Retinal pigment epithelial cell (primary cell): ENCODE measurements around the gene HSBP1L1.

ENCODE experiments used
- DNase-seq: peaks from one replicate; pipeline ENCODE4 v3.0.0-alpha.2; 2010; ENCODE audit warnings: low read depth
- H3K4me3 ChIP-seq: 2 replicates; pipeline ENCODE4 v1.5.1; 2011; ENCODE audit warnings: mild to moderate bottlenecking, low read length, control low read depth, moderate library complexity
- CTCF ChIP-seq: conservative IDR thresholded peaks from 2 replicates; pipeline ENCODE4 v1.5.1; 2011; ENCODE audit warnings: low read depth, low read length, control low read depth, inconsistent platforms

HSBP1L1 gene

DNA sequence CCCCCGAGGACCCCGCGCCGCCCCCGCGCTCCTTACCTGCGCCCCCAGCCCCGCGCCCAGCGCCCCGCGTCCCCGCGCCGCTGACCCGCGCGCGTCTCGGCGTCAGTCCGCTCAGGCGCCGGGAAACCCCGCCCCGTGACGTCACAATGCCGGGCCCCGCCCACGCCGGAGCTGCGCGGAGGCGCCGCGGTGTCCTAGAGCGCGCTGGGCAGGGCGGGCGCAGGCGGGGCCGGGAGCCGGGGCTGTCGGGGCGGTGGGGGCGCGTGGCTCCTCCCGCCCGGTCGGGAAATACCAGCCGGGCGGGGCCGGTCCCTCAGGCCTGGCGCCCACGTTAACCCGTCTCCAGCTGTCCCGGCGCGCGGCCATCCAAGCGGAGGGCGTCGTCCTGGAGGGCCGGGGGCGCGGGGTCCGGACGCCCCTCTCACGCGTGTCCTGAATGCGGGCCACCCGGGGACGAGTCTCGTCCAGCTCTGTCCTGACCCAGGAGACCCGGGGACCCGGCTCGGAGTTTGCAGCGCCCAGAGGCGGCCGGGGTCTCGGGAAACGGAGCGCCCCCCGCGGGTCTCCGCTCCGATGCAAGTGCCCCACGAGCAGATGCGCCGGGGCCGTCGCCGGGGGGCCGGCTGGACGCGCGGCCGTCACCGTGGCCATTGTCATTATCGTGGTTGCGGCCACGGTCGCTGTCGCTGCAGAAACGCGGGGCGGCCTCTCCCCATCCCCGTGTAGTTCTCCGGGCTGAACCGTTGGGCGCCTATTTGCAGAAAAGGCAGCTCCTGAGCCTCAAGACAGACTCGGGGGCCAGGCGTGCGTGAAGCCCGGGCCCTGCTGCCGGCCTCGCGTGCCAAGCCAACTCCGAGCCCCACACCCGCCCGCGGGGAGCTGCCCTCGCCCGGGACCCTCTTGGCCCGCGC lies 12.6 kb upstream of the HSBP1L1 start, which contains the start of gene SLC66A2:
TSS of gene SLC66A2 (minus strand) at position 109 of the 911 bp plus-strand sequence. CDS start 727 bp downstream, outside the sequence.
- no peak for DNase-seq
- H3K4me3 ChIP-seq, result peak within 1 kb of the TSS; percentile 63
- no peak for TF ChIP-seq CTCF

- H3K4me3 ChIP-seq, result peak overlapping the region; percentile 57
- DNase-seq, result no peak
- no peak for TF ChIP-seq CTCF
Observed at GRCh38 chr18:79952456-79952995, 11.9 kb upstream of the HSBP1L1 start.

GRCh38 chr18:79952996-79953559 lies 11.4 kb upstream of the HSBP1L1 start:
- no peak for TF ChIP-seq CTCF
- DNase-seq, result no peak
- no peak overlapping the region for H3K4me3 ChIP-seq

GRCh38 chr18:79953971-79954651 lies 10.3 kb upstream of the HSBP1L1 start:
- TF ChIP-seq CTCF, result no peak
- DNase-seq, result peak; percentile 69
- H3K4me3 ChIP-seq, result no peak overlapping the region

DNA sequence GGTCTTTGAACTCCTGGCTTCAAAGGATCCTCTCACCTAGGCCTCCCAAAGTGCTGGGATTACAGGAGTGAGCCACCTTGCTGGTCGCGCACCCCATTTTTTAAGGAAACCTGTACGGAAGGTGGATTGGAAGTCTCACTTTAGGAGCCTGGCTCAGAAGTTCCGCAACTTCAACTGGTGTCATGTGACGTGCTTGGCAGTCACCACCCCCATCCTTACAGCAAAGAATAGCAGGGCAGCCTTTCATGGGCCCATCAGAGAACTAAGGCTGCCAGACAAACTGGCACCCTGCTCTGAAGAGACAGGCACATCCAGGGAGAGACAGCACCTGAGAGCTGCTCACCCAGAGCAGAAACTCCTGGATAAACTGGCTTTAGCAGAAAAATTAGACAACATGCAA lies 9.7 kb upstream of the HSBP1L1 start:
- DNase-seq, result no peak
- H3K4me3 ChIP-seq, result no peak overlapping the region
- no peak for TF ChIP-seq CTCF

DNA sequence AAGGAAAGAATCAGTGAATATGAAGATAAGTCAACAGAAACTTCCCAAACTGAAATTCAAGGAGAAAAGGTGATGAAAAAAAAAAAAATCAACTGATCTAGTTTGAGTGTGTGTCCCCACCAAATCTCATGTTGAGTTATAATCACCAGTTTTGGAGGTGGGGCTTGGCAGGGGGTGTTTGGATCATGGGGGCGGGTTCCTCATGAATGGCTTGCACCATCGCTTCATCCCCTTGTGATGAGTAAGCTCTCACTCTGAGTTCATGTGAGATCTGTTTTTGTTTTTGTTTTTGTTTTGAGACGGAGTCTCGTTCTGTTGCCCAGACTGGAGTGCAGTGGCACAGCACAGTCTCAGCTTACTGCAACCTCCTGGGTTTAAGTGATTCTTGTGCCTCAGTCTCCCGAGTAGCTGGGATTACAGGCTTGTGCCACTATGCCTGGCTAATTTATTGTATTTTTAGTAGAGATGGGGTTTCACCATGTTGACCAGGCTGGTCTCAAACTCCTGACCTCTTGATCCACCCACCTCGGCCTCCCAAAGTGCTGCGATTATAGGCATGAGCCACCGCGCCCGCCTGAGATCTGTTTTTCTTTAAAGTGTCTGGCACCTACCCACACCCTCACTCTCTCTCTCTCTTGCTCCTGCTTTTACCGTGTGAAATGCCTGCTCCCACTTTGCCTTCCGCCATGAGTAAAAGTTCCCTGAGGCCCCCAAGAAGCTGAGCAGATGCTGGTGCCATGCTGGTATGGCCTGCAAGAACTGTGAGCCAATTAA lies 9.0 kb upstream of the HSBP1L1 start:
- H3K4me3 ChIP-seq, result no peak overlapping the region
- no peak for DNase-seq
- TF ChIP-seq CTCF, result no peak
